Nephron progenitor cell (in vitro differentiated cells): ENCODE measurements around the gene SNX25.
A peak's percentile ranks its signal among the peaks of the same experiment; 100 is the strongest.
"Not testable (repeated sequence)": the region's sequence is repeated elsewhere in the genome, so short reads cannot be mapped to it uniquely, and the experiment has no call there.

Source experiments
- DNase-seq: peaks from one replicate; pipeline ENCODE4 v3.0.0; 2021
- H3K27ac Mint-ChIP-seq: 2 replicates; pipeline ENCODE4 v1.8.0; 2021; ENCODE audit warnings: mild to moderate bottlenecking, moderate library complexity, mixed read lengths
- H3K27me3 Mint-ChIP-seq: 2 replicates; pipeline ENCODE4 v1.8.0; 2021; ENCODE audit warnings: mild to moderate bottlenecking, low read depth, mixed read lengths; ENCODE audit not compliant: poor library complexity
- H3K36me3 Mint-ChIP-seq: 2 replicates; pipeline ENCODE4 v1.8.0; 2021; ENCODE audit warnings: low read depth, mixed read lengths
- H3K4me1 Mint-ChIP-seq: 2 replicates; pipeline ENCODE4 v1.8.0; 2021; ENCODE audit warnings: mixed read lengths
- H3K4me3 Mint-ChIP-seq: 2 replicates; pipeline ENCODE4 v1.8.0; 2021; ENCODE audit warnings: mild to moderate bottlenecking, moderate library complexity, mixed read lengths
- H3K9me3 Mint-ChIP-seq: 2 replicates; pipeline ENCODE4 v1.8.0; 2021; ENCODE audit warnings: mild to moderate bottlenecking, moderate library complexity, mixed read lengths
- CTCF ChIP-seq: fragments of 200-600 bp; sonication (generic); IDR thresholded peaks from 2 replicates; pipeline ENCODE4 v1.5.0; 2021; ENCODE audit warnings: antibody characterized with exemption

The SNX25 gene

DNA sequence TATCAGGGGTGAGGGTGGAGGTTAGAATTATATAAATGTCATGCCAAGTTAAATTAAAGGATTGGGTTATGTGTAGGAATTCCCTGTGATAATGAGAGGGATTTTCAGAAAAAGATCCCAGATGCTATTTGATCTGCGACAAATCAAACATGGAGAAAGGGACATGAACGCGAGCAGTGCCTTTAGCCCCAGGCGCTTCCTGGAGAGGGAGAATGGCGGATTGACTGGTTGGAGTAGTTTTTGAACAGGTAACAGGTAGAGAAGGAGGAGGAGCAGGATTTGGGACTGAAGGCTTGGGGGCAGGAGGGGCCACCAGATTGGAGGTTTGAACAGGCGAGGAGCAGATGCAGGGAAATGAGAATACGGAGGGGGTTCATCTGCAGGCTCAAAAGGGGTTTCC lies 119.2 kb downstream of the SNX25 start:
- Mint-ChIP-seq H3K4me1 (no peaks in the 10 kb centered on the region), H3K36me3 (peaks cover 47% of the 10 kb centered on the region), H3K27ac (no peak overlapping the region), H3K4me3 (no peak overlapping the region), H3K9me3 (peaks cover 44% of the 10 kb centered on the region), H3K27me3 (no peaks in the 10 kb centered on the region)
- no peak for DNase-seq
- no peak for TF ChIP-seq CTCF

DNA sequence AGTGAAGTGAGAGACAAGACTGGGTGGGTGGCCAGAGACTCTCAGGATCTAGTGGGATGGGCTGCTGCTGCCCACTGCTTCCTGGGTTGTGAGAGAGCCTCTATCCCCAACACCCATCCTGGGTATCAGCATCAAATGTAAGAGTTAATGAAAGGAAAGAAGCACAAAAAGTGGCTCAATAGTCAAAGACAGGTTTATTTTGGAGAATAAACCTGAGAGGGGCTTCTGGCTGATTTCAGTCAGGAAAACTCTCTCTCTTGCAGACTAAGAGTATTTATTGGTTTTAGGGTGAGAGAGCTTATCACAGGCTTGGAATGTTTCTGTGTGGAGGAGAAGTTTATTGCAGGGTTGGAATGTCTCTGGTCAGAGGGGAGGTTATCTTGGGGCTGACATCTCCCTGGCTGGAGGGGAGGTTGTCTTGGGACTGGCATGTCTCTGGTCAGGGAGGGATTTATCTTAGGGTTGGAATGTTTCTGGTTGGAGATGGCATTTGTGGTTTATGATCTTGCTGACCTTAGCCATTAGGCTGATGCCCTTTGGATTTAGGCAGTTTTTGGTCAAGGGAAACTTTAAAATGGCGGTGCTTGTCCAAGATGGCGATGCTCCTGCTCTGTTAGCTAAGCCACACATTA lies 120.6 kb downstream of the SNX25 start:
- not testable (repeated sequence) for H3K27me3 Mint-ChIP-seq, H3K4me3 Mint-ChIP-seq, H3K27ac Mint-ChIP-seq, H3K4me1 Mint-ChIP-seq, DNase-seq
- H3K36me3 Mint-ChIP-seq = peaks cover 34% of the 10 kb centered on the region
- H3K9me3 Mint-ChIP-seq = peaks cover 32% of the 10 kb centered on the region

DNA sequence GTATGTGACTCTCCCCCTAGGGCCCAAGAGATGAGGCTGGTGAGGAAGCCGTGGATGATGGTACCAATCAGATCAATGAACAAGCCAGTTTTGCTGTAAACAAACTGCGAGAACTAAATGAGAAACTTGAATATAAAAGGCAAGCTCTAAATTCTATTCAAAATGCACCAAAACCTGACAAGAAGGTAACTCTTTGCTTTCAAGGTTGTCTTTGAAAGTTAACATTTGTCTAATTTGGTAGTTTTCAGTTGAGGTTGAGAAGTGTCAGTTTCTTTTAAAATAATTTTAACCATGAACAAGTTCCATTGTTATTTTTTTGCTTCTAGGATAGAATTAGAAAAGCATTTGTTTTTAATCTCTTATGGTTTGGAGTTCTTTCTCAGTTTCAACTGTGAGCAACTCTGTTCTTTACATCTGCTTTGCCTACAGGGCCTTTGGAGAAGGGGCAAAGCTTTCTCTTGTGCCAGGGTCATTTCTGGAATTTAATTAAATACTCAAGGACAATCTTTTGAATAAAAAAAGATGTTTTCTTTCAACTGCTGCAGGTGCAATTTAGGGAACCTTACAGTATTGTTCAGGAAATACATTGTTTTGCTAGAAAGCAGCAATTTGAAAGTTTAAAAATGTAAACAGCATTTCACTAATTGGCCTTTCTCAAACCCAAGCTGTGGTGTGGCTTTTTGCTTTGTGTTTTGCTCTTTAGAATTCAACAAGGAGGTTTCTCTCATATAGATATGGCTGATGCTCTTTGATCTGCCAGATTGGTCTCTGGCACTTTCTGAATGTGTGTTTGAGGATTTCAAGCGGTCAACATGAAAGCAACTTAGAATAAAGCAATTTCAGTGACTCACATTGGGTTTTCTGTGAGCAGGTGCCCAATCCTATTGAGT lies 123.4 kb downstream of the SNX25 start:
- H3K36me3 Mint-ChIP-seq = peaks cover 57% of the 10 kb centered on the region
- no peak overlapping the region for H3K4me3 Mint-ChIP-seq
- H3K9me3 Mint-ChIP-seq = peaks cover 35% of the 10 kb centered on the region
- TF ChIP-seq CTCF = no peak
- no peaks in the 10 kb centered on the region for H3K4me1 Mint-ChIP-seq
- no peak overlapping the region for H3K27ac Mint-ChIP-seq
- DNase-seq = no peak
- H3K27me3 Mint-ChIP-seq = peaks cover 4% of the 10 kb centered on the region

GRCh38 chr4:185334326-185334725 lies 124.9 kb downstream of the SNX25 start:
- no peak for TF ChIP-seq CTCF
- Mint-ChIP-seq H3K9me3 (peaks cover 35% of the 10 kb centered on the region), H3K4me3 (no peak overlapping the region), H3K27me3 (peaks cover 4% of the 10 kb centered on the region), H3K36me3 (peaks cover 57% of the 10 kb centered on the region), H3K4me1 (no peaks in the 10 kb centered on the region), H3K27ac (no peak overlapping the region)
- no peak for DNase-seq

- Mint-ChIP-seq H3K27me3 (peaks cover 4% of the 10 kb centered on the region), H3K4me1 (peaks cover 5% of the 10 kb centered on the region), H3K27ac (no peak overlapping the region), H3K4me3 (no peak overlapping the region), H3K36me3 (peaks cover 55% of the 10 kb centered on the region), H3K9me3 (peaks cover 27% of the 10 kb centered on the region)
- DNase-seq = no peak
- TF ChIP-seq CTCF = no peak
These were observed 126.2 kb downstream of the SNX25 start for GRCh38 chr4:185335579-185335978.

DNA sequence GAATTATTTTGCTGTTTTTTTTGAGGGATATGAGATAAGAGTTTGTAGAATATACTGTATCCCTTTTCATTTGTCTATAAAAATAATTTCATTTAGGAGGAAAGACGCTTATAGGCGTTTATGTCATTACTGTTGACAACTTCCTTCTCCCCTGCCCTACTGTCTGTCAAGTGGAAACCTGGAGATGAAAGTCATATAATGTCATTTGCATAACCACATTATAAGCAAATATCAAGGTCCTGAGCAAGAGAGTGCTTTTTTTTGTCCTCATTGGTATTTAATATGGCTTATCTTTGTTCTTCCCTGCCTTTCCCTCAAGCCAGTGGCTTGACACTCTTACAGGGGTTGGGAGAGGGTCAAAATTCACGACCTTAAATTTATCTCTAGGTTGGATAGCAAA lies 130.5 kb downstream of the SNX25 start:
- Mint-ChIP-seq H3K27me3 (peaks cover 4% of the 10 kb centered on the region), H3K4me1 (peaks cover 14% of the 10 kb centered on the region), H3K36me3 (peaks cover 61% of the 10 kb centered on the region), H3K4me3 (no peak overlapping the region), H3K9me3 (peaks cover 24% of the 10 kb centered on the region), H3K27ac (peak overlapping the region; percentile 68)
- TF ChIP-seq CTCF = no peak
- DNase-seq = no peak
